Measurements from ENCODE around the gene CHMP2A.

The CHMP2A gene

GRCh38 chr19:58555369-58555885, 522 bp upstream of the CHMP2A start:
- Mint-ChIP-seq H3K36me3 (ENCODE audit: insufficient read depth) (peaks cover 90% of the 10 kb centered on the region), H3K4me1 (ENCODE audit: low read depth in 2 of 2) (peaks cover 55% of the 10 kb centered on the region in 2 donors)
- no peak for ATAC-seq (replicated peaks)

DNA sequence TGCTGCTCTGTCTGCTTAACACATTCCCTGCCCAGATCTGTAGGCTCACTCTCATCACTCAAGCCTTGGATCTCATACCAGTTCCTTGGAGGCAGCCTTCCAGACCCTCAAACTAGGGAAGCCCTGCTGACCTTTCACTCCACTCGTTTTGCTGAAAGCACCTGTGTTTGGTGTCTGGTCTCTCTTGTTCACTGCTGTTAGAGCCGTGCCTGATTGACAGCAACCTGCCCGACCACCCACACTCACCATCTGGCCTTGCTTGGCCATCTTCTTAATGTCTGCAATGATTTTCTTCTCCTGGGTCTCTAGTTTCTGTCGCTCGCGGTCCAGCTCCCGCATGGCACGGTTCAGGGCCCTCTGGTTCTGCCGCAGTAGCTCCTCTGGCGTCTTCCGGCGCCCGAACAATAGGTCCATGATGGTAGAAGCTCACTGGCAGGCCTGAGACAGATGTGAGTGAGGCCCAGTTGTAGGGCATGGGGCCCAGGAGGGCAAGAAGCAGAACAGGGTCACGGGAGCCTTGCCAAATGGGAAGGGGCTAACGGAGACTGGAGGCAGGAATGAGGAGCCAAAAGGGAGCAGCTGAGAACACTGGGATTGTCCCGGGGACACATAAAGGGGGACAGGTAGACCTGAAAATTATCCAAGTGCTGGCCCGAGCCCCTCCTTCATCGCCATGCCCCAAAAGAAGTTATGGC, 959 bp downstream of the CHMP2A start:
- H3K4me3 Mint-ChIP-seq = peak overlapping the region; percentile 90 to 96
- H3K27ac Mint-ChIP-seq = peak overlapping the region; percentile 98 to 99
- no peak for ATAC-seq (replicated peaks)
- H3K4me1 Mint-ChIP-seq (ENCODE audit: low read depth in 2 of 2) = peaks cover 48 to 50% of the 10 kb centered on the region in 2 donors
- DNase-seq = no peak
- no peaks in the 10 kb centered on the region for H3K27me3 Mint-ChIP-seq
- peaks cover 95% of the 10 kb centered on the region for H3K36me3 Mint-ChIP-seq (ENCODE audit: insufficient read depth)
- H3K9me3 Mint-ChIP-seq = no peaks in the 10 kb centered on the region

More at GRCh38 chr19:58555369-58555885, 522 bp upstream of the CHMP2A start:
- Mint-ChIP-seq H3K27ac (peak overlapping the region; percentile 98 to 99), H3K27me3 (no peaks in the 10 kb centered on the region), H3K4me3 (peak overlapping the region; percentile 90 to 96), H3K9me3 (no peaks in the 10 kb centered on the region)
- DNase-seq = no peak

DNA sequence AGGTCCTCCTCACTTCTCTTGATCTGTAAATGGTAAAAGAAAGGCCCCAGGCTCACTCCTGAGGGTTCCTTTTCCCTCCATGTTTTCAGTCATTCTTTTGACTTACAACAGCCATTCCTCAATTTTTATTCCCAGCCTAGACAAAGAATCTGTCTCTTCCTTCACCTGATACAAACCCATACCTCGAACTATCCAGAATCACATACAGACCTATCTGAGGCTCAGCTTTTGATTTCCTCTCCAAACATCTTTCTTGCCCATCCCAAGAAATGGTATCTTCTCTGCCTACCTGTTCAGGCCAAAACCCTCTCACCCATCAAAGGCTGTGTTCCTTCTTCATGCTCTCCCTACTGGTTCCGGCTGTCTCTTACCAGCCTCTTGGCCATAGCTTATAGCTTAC, 2.2 kb downstream of the CHMP2A start:
- peak overlapping the region in 1 of 2 donors; percentile 81 for H3K27ac Mint-ChIP-seq
- no peaks in the 10 kb centered on the region for H3K9me3 Mint-ChIP-seq
- no peaks in the 10 kb centered on the region for H3K27me3 Mint-ChIP-seq
- ATAC-seq (replicated peaks) (no peak), DNase-seq (no peak)
- H3K36me3 Mint-ChIP-seq (ENCODE audit: insufficient read depth) = peaks cover 96% of the 10 kb centered on the region
- H3K4me3 Mint-ChIP-seq = peak overlapping the region; percentile 18 to 90
- H3K4me1 Mint-ChIP-seq (ENCODE audit: low read depth in 2 of 2) = peaks cover 45 to 46% of the 10 kb centered on the region in 2 donors

DNA sequence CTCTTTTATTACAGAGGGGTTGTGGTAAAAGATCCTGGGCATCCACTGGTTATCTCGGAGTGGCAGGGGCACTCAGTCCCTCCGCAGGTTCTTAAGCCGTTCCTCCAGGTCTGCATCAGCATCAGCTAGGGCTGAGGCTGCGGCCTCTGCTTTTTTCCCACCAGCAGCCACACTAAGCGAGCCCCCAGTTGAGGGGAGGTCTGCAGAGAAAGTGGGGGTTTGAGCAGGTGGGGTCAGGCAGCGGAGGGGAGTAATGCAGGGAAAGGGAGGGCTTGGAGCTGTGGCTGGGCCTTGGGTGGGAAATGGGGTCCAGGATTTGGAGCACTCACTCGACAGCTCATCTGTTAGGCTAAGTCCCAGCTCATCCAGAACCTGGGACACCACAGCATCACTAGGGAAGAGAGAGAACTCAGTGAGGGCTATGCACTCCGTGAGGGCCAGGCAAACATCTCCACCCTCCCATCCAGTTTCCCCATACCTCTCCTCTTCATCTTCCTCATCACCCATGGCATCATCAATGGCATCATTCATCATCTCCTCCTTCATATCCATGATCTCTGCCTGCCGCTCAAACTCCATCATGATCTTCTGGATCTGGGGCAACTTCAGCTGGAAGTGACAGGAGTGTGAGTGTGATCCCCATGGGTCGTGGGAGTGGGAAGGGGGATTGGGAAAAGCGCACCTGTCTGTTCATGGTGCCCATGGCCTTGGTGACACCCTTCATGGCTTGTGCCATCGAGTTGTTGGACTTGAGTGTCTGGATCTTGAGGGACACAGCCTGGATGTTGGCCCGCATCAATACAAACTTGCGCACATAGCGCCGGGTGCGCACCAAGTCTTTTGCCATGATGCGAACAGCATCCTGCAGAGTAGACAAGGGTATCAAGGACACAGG, 3.1 kb downstream of the CHMP2A start:
- Mint-ChIP-seq H3K36me3 (ENCODE audit: insufficient read depth) (peaks cover 96% of the 10 kb centered on the region), H3K9me3 (no peaks in the 10 kb centered on the region), H3K27ac (peak overlapping the region in 1 of 2 donors; percentile 81), H3K4me1 (ENCODE audit: low read depth in 2 of 2) (peaks cover 38 to 42% of the 10 kb centered on the region in 2 donors), H3K4me3 (no peak overlapping the region), H3K27me3 (no peaks in the 10 kb centered on the region)
- no peak for DNase-seq
- no peak for ATAC-seq (replicated peaks)

DNA sequence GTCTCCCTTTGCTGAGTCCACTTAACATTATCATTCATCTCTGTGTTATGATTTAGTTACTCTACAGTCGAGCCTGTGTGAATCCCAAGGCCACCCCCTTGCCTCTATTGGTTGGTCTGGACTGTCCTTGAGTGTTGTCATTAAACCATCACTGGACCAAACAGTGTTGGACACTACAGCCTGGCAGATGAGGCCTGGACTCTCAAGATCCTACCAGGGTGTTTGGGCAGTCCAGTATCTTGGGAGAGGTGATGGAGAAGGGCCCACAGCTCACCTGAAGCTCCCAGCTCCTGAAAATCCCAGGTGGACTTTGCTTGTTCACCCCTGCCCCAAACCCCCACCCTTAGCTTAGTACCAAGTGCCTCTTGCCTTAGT, 3.8 kb downstream of the CHMP2A start:
- DNase-seq (no peak), ATAC-seq (replicated peaks) (no peak)
- Mint-ChIP-seq H3K4me1 (ENCODE audit: low read depth in 2 of 2) (peaks cover 39 to 42% of the 10 kb centered on the region in 2 donors), H3K36me3 (ENCODE audit: insufficient read depth) (peaks cover 96% of the 10 kb centered on the region), H3K9me3 (no peaks in the 10 kb centered on the region), H3K4me3 (no peak overlapping the region), H3K27me3 (no peaks in the 10 kb centered on the region), H3K27ac (peak overlapping the region in 1 of 2 donors; percentile 81)

- DNase-seq (no peak), ATAC-seq (replicated peaks) (no peak)
- Mint-ChIP-seq H3K9me3 (no peaks in the 10 kb centered on the region), H3K4me1 (ENCODE audit: low read depth in 2 of 2) (peaks cover 44 to 45% of the 10 kb centered on the region in 2 donors), H3K27ac (peak overlapping the region in 1 of 2 donors; percentile 75), H3K27me3 (no peaks in the 10 kb centered on the region), H3K4me3 (peak overlapping the region in 1 of 2 donors; percentile 52), H3K36me3 (ENCODE audit: insufficient read depth) (peaks cover 99% of the 10 kb centered on the region)
These were observed 4.4 kb downstream of the CHMP2A start for GRCh38 chr19:58550362-58551122.

DNA sequence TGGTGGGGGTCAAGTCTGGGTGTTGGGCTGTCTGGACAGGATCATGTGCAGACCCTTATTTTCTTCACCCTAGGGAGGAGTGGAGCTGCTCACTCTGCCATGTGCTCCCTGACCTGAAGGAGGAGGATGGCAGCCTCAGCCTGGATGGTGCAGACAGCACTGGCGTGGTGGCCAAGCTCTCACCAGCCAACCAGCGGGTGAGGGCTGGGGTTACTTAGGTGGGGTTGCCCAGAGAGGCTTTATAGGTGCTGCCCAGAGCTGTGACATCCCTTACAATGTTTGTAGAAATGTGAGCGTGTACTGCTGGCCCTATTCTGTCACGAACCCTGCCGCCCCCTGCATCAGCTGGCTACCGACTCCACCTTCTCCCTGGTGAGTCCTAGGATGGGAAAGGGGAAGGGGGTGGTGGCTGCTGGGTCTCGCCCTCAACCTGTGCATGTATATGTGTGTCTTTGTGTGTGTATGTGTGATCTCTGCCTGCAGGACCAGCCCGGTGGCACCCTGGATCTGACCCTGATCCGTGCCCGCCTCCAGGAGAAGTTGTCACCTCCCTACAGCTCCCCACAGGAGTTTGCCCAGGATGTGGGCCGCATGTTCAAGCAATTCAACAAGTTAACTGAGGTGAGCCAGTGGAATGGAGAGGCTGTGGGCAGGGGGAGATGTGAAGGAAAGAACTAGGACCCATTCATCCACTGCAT, 5.1 kb downstream of the CHMP2A start:
- Mint-ChIP-seq H3K27ac (peak overlapping the region in 1 of 2 donors; percentile 75), H3K4me3 (peak overlapping the region in 1 of 2 donors; percentile 52), H3K9me3 (no peaks in the 10 kb centered on the region), H3K4me1 (ENCODE audit: low read depth in 2 of 2) (peaks cover 45% of the 10 kb centered on the region in 2 donors), H3K36me3 (ENCODE audit: insufficient read depth) (peaks cover 99% of the 10 kb centered on the region), H3K27me3 (no peaks in the 10 kb centered on the region)
- ATAC-seq (replicated peaks) = no peak
- DNase-seq = no peak

- DNase-seq (no peak), ATAC-seq (replicated peaks) (no peak)
- H3K4me1 Mint-ChIP-seq (ENCODE audit: low read depth in 2 of 2) = peaks cover 40 to 42% of the 10 kb centered on the region in 2 donors
- peaks cover 96% of the 10 kb centered on the region for H3K36me3 Mint-ChIP-seq (ENCODE audit: insufficient read depth)
- H3K4me3 Mint-ChIP-seq = no peak overlapping the region
- no peaks in the 10 kb centered on the region for H3K9me3 Mint-ChIP-seq
- H3K27ac Mint-ChIP-seq = peak overlapping the region in 1 of 2 donors; percentile 75
- H3K27me3 Mint-ChIP-seq = no peaks in the 10 kb centered on the region
These were observed 5.8 kb downstream of the CHMP2A start for GRCh38 chr19:58548859-58549663.

GRCh38 chr19:58547323-58548312, 7.3 kb downstream of the CHMP2A start:
- ATAC-seq (replicated peaks) = no peak
- H3K27me3 Mint-ChIP-seq = peaks cover 3 to 11% of the 10 kb centered on the region in 2 donors
- peak overlapping the region; percentile 56 to 63 for H3K27ac Mint-ChIP-seq
- DNase-seq = no peak
- H3K9me3 Mint-ChIP-seq = no peaks in the 10 kb centered on the region
- H3K4me3 Mint-ChIP-seq = peak overlapping the region in 1 of 2 donors; percentile 88
- H3K36me3 Mint-ChIP-seq (ENCODE audit: insufficient read depth) = peaks cover 92% of the 10 kb centered on the region
- peaks cover 38 to 39% of the 10 kb centered on the region in 2 donors for H3K4me1 Mint-ChIP-seq (ENCODE audit: low read depth in 2 of 2)

GRCh38 chr19:58546019-58546530, 8.8 kb downstream of the CHMP2A start:
- Mint-ChIP-seq H3K27ac (peak overlapping the region; percentile 92 to 95), H3K36me3 (ENCODE audit: insufficient read depth) (peaks cover 77% of the 10 kb centered on the region), H3K27me3 (peaks cover 6 to 16% of the 10 kb centered on the region in 2 donors), H3K4me3 (peak overlapping the region; percentile 87 to 88), H3K4me1 (ENCODE audit: low read depth in 2 of 2) (peaks cover 36% of the 10 kb centered on the region in 2 donors), H3K9me3 (no peaks in the 10 kb centered on the region)
- ATAC-seq (replicated peaks) (no peak), DNase-seq (no peak)
